ENCODE data around the gene DOCK8. TPM values are rescaled to one million over a fixed set of nuclear protein-coding genes. Genes with fewer than 3 reads are reported as not detected.

The DOCK8 gene
- total RNA-seq, 1 donor, result 80.8 TPM

DNA sequence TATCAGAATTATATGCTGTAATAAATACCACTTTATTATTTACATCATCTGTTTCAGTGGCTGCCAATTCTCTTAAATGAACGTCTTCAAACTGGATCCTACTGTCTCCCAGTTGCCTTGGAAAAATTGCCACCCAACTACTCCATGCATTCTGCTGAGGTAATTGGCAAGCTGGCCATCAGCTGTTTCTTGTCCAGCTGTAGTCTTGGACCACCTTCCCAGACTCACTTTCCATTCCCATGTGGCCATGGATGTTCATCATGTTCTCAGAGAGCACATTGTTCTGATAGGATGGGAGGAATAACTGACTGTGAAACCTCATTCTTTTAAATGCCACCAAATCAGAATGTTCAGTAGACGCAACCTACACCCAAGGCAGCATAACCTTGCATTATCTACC is 157.5 kb downstream of the DOCK8 start:
- Histone ChIP-seq H3K4me1 (ENCODE audit: insufficient read depth, low read length) (no peaks in the 10 kb centered on the region), H3K27me3 (ENCODE audit: insufficient read depth, low read length) (no peaks in the 10 kb centered on the region), H3K9me3 (ENCODE audit: low read depth, low read length) (no peaks in the 10 kb centered on the region), H3K4me3 (ENCODE audit: low read length) (no peak overlapping the region)

DNA sequence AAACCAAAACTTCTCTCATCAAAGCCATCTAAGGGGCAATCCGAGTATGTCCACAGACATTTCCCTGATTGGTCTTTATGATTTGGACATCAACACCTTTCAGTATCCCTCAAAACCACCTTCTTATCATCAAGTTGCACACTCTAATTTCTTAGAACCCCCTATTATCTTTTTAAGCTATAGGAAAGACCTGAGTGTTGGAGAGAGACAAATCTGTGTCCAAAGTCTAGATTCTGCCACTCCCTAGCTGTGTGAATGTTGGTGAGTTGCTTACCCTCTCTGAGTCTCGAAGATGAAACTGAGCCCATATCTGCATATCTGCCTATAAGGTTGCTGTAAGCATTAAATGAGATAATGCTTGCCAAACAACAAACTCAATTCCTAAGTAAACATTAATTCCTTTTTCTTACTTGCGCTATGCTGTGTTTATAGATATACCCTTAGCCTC is 159.1 kb downstream of the DOCK8 start:
- no peak overlapping the region for H3K4me3 ChIP-seq (ENCODE audit: low read length)
- no peaks in the 10 kb centered on the region for H3K9me3 ChIP-seq (ENCODE audit: low read depth, low read length)
- H3K4me1 ChIP-seq (ENCODE audit: insufficient read depth, low read length), result no peaks in the 10 kb centered on the region

DNA sequence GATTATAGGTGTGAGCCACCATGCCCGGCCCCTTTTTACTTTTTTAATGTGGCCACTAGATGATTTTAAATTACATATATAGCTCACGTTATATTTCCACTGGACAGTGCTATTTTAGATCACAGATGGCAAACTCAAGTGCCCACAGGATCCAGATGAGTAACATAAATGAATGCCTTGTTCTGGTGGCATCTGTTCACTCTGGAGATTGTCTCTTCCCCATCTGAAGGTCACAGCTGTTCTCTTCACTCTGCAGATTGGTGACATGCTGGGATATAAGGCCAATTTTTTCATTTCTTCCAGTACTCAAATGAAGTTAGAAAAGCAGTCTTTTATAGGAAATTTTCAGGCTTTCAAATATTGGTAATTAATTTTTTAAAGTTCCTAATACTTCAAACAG is 160.1 kb downstream of the DOCK8 start:
- Histone ChIP-seq H3K4me3 (ENCODE audit: low read length) (no peak overlapping the region), H3K9me3 (ENCODE audit: low read depth, low read length) (no peaks in the 10 kb centered on the region), H3K4me1 (ENCODE audit: insufficient read depth, low read length) (no peaks in the 10 kb centered on the region), H3K27me3 (ENCODE audit: insufficient read depth, low read length) (no peaks in the 10 kb centered on the region)

More for the DNA sequence above, 159.1 kb downstream of the DOCK8 start:
- no peaks in the 10 kb centered on the region for H3K27me3 ChIP-seq (ENCODE audit: insufficient read depth, low read length)

DNA sequence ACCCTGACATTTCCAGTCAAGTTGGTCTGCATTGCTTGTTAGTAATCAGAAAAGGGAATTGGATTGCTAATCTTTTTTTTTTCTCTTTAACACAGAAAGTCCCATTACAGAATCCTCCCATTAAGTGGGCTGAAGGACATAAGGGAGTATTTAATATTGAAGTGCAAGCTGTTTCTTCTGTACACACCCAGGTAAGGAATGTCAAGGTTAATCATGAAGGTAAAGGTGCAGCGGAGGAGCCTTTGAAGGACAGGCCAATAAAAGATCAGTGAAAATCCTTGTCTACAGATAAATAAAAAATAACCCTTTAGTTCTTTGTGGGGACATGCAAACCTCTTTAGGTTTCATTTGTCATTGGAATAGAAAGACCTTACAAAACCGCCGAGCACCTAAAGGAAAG is 161.4 kb downstream of the DOCK8 start:
- Histone ChIP-seq H3K27me3 (ENCODE audit: insufficient read depth, low read length) (no peaks in the 10 kb centered on the region), H3K4me3 (ENCODE audit: low read length) (no peak overlapping the region), H3K4me1 (ENCODE audit: insufficient read depth, low read length) (no peaks in the 10 kb centered on the region), H3K9me3 (ENCODE audit: low read depth, low read length) (no peaks in the 10 kb centered on the region)

DNA sequence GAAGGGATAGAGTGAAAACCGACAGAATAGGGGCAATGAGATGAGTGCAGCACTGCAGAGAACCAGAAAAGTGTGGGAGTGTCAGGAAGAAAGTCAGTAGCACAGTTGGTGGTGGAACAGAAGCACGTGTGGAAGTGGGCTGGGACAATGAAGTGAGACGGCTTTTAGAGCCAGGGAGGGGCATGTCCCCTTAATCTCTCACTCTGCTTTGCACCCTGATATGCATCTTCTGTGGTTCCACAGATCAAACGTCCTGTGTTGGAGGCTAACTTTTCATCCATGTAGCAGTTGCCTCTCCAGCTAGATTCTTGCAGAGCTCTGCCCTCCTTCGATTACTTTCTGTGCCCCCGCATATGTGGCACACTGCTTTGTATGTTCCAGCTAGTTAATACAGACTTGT is 163.6 kb downstream of the DOCK8 start:
- H3K4me1 ChIP-seq (ENCODE audit: insufficient read depth, low read length), result no peaks in the 10 kb centered on the region
- no peaks in the 10 kb centered on the region for H3K27me3 ChIP-seq (ENCODE audit: insufficient read depth, low read length)
- H3K4me3 ChIP-seq (ENCODE audit: low read length), result no peak overlapping the region
- H3K9me3 ChIP-seq (ENCODE audit: low read depth, low read length), result no peaks in the 10 kb centered on the region

DNA sequence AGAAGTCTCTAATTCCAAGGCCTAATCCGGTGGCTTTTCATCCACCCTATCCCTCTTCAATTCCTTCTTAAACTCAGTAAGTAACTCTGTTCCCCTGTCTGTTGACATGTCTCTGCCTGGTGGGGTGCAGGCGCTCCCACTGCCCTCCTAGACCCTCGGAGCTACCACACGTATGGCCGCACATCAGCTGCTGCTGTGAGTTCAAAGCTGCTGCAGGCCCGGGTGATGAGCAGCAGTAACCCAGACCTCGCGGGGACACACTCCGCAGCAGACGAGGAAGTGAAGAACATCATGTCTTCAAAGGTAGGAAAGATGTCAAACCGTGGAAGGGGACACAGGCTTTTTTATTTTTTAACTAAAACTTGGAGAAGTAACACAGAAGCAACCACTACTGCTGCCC is 167.7 kb downstream of the DOCK8 start:
- no peaks in the 10 kb centered on the region for H3K27me3 ChIP-seq (ENCODE audit: insufficient read depth, low read length)
- no peaks in the 10 kb centered on the region for H3K4me1 ChIP-seq (ENCODE audit: insufficient read depth, low read length)
- no peak overlapping the region for H3K4me3 ChIP-seq (ENCODE audit: low read length)
- no peaks in the 10 kb centered on the region for H3K9me3 ChIP-seq (ENCODE audit: low read depth, low read length)

DNA sequence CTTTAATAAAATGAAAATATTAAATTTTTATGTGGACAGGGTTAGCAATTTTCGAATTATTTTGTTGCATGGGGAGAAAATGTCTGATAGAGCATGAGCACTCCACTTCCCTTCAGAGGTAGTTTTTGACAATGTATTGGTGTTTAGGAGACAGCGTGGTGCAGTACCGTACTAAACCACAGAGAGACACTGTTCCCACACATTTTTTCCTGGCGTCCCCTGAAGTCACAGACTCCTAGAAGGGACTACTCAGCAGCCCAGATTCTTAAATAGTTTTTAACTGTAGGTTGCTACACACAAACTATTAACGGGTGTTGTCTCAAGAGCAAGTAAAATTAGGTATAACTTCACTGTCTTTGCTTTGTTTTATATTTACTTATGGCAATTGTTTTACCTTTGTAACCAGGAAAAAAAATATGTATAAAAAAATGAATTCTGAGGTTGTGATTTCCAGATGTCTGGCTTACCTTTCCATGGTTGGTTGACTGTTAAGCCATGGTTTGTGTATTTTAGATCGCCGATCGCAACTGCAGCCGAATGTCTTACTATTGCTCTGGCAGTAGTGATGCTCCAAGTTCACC is 171.2 kb downstream of the DOCK8 start:
- Histone ChIP-seq H3K9me3 (ENCODE audit: low read depth, low read length) (no peaks in the 10 kb centered on the region), H3K27me3 (ENCODE audit: insufficient read depth, low read length) (no peaks in the 10 kb centered on the region), H3K4me3 (ENCODE audit: low read length) (no peak overlapping the region), H3K4me1 (ENCODE audit: insufficient read depth, low read length) (no peaks in the 10 kb centered on the region)

DNA sequence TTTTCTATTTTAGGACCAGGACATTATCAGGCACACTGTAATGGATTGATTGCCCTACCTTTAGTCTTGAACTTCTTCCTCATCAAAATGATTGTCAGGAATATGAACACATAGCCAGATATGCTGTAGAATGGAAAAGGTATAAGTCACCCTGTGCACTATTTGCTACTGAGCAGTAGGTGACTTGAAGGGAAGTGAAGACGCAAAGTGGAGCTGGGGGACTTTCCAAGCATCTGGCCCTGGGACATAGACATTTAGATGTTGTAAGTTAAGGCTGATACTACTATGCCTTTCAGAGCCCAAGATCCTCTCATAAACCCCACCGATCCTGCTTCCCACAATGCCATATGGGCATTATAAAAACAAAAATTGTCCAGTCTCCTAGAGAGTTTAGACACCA is 174.5 kb downstream of the DOCK8 start:
- no peaks in the 10 kb centered on the region for H3K4me1 ChIP-seq (ENCODE audit: insufficient read depth, low read length)
- no peak overlapping the region for H3K4me3 ChIP-seq (ENCODE audit: low read length)
- no peaks in the 10 kb centered on the region for H3K9me3 ChIP-seq (ENCODE audit: low read depth, low read length)
- no peaks in the 10 kb centered on the region for H3K27me3 ChIP-seq (ENCODE audit: insufficient read depth, low read length)

DNA sequence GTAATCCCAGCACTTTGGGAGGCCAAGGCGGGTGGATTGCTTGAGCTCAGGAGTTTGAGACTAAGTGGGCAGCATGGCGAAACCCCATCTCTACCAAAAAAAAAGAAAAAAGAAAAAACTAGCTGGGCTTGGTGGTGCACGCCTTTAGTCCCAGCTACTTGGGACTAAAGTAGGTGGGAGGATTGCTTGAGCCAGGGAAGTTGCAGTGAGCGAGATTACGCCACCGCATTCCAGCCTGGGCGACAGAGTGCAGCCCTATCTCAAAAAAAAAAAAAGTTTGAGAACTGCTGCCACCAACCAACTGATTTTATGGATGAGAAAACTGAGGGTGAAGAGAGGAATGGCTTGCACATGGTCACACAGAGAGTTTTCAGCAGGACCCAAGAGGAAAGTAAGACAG is 175.1 kb downstream of the DOCK8 start:
- H3K27me3 ChIP-seq (ENCODE audit: insufficient read depth, low read length), result no peaks in the 10 kb centered on the region
- H3K9me3 ChIP-seq (ENCODE audit: low read depth, low read length), result no peaks in the 10 kb centered on the region
- H3K4me1 ChIP-seq (ENCODE audit: insufficient read depth, low read length), result no peaks in the 10 kb centered on the region
- H3K4me3 ChIP-seq (ENCODE audit: low read length), result no peak overlapping the region

DNA sequence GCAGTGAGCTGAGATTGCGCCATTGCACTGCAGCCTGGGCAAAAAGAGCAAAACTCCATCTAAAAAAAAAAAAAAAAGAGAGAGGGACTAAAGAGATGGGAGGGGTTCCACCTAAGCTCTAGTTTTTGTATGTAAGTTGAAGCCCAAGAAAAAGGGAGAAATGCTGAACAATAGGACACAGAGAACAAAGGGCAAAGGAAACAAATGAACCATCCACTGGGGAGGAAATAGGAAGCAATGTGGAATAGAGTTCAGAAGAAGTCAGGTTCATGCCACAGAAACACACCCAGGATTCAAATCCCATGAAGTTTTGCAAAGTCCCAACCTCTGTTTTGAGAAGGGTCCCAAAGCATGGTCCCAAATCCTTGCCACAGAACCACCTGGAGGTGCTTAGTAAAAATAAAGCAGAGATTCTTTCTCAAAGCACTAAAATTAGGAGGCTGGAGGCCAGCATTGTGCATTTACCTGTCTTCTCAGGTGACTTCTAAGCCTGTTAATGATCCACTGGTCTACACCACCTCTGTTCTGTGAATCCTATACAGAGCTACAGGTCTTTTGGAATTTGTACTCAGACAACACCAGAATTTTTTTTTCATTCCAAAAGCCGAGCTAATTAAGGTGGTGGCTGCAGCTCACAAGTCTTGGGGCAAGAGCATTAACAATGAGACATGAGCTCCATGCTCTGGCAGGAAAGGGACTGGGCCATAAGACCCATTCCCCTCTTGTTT is 177.6 kb downstream of the DOCK8 start:
- H3K4me3 ChIP-seq (ENCODE audit: low read length), result no peak overlapping the region
- H3K9me3 ChIP-seq (ENCODE audit: low read depth, low read length), result no peaks in the 10 kb centered on the region
- H3K4me1 ChIP-seq (ENCODE audit: insufficient read depth, low read length), result no peaks in the 10 kb centered on the region
- H3K27me3 ChIP-seq (ENCODE audit: insufficient read depth, low read length), result no peaks in the 10 kb centered on the region

DNA sequence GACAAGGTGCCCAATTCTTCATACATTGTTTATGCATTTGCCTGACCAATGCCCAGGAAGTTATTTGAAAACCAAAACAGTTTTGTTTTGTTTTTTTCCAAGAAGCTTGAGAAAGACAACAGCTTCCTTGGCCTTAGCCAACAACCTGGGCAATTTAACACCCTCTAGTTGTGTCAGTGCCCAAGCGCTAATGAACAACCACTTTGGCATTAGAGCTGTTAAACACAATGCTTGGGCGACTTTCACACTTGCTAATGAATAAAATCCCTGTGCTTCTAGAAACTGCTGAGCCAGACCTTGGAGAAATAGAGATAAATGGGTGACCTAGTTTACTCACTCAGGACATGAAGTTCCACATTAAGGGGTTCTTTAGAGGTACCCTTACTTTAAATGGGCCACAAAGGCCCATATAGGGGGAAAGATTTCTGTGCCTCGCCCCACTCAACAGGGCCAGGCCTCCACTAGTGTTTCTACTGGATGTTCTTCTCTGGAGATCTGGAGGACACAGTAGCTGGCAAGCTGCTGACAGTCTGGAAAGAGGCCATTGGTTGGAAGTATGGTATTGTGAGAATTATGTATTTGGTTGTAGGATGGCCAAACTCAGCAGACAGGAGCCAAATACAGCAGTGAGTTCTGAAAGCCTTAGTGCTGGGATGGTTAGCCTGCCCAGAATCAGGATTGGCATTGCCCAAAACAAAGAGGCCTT is 179.8 kb downstream of the DOCK8 start:
- H3K27me3 ChIP-seq (ENCODE audit: insufficient read depth, low read length), result no peaks in the 10 kb centered on the region
- no peaks in the 10 kb centered on the region for H3K4me1 ChIP-seq (ENCODE audit: insufficient read depth, low read length)
- no peaks in the 10 kb centered on the region for H3K9me3 ChIP-seq (ENCODE audit: low read depth, low read length)

DNA sequence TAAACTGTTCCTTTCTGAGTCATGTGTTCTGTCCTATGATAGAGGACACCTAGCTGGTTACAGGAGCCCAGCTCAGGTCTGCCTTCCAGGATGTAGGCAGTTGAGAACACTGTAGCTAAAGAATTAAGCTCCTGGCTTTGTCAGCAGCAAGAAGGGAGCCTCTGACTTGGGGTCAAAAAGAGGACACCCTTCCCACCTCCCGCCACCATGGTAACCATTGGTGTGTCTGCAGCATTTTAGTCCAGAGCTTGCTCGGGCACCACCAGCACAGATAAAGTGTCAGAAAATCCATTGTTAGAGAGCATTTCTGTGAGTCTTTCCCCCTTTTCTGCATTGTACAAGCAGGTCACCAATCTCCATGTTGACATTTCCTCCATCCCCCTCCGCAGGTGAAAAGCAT is 181.7 kb downstream of the DOCK8 start:
- no peaks in the 10 kb centered on the region for H3K9me3 ChIP-seq (ENCODE audit: low read depth, low read length)
- H3K4me3 ChIP-seq (ENCODE audit: low read length), result no peak overlapping the region
- H3K4me1 ChIP-seq (ENCODE audit: insufficient read depth, low read length), result no peaks in the 10 kb centered on the region
- no peaks in the 10 kb centered on the region for H3K27me3 ChIP-seq (ENCODE audit: insufficient read depth, low read length)

More for the DNA sequence above, 179.8 kb downstream of the DOCK8 start:
- no peak overlapping the region for H3K4me3 ChIP-seq (ENCODE audit: low read length)

DNA sequence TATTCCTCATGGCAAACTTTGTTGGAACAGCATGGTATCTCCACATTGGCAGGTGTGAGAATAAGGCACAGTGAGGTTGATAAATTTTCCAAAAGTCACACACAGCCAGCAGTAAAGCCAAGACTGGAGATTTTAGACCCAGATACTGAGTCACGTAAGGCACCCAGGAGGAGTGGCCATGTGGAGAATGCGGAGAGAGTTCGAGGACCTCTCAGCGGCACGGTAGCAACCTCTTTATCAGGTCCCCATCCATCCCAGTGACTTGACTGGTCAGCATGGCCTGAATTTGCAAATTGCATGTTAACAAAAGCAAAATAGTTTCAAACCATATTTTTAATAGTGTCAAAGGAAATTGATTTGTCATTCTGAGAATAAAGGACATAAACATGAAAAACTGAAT is 183.4 kb downstream of the DOCK8 start:
- no peaks in the 10 kb centered on the region for H3K27me3 ChIP-seq (ENCODE audit: insufficient read depth, low read length)
- no peaks in the 10 kb centered on the region for H3K9me3 ChIP-seq (ENCODE audit: low read depth, low read length)
- H3K4me1 ChIP-seq (ENCODE audit: insufficient read depth, low read length), result no peaks in the 10 kb centered on the region
- H3K4me3 ChIP-seq (ENCODE audit: low read length), result no peak overlapping the region

DNA sequence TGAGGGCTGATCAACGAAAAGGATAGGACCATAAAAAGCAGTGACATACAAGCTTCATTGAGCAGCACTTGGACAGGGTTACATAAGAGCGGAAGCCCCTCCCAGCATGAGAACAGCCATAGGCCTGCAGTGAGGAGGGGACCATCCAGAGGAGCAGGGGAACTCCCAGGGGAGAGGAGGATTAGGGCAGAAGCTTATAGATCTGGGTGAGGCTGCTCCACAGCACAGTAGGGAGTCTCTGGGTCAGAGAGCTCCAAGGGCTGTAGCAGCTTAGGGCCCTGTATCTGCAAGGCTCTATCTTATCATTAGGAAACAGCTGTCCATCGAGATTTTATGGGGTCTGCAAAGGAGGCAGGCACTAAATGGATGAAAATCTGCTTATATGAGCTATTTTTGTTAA is 186.6 kb downstream of the DOCK8 start:
- H3K4me1 ChIP-seq (ENCODE audit: insufficient read depth, low read length), result no peaks in the 10 kb centered on the region
- no peak overlapping the region for H3K4me3 ChIP-seq (ENCODE audit: low read length)
- no peaks in the 10 kb centered on the region for H3K27me3 ChIP-seq (ENCODE audit: insufficient read depth, low read length)
- H3K9me3 ChIP-seq (ENCODE audit: low read depth, low read length), result no peaks in the 10 kb centered on the region

DNA sequence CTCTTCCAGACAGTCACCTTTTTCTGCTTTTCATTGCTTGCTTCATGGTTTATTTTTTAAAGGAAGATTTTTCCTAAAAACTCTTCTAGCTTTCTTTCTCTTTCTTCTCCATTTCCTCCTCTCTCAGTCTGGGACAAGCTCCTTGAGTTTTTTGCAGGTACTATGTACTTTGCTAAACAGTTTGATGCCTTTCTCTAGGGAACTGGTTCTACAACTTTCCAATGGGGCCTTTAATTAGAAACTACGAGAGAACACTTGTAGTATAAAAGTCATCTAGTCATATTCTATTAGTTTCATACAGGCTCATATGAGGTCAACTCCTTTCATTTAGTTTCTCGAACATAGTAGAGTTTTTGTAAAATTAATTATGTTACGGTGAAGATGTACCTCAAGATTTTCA is 189.6 kb downstream of the DOCK8 start:
- Histone ChIP-seq H3K9me3 (ENCODE audit: low read depth, low read length) (no peaks in the 10 kb centered on the region), H3K4me3 (ENCODE audit: low read length) (no peak overlapping the region), H3K4me1 (ENCODE audit: insufficient read depth, low read length) (no peaks in the 10 kb centered on the region), H3K27me3 (ENCODE audit: insufficient read depth, low read length) (no peaks in the 10 kb centered on the region)
